IPS DF 6.9 (cell line): ENCODE data around the gene ADAMTS20.

Source experiments
- DNase-seq: peaks from one replicate; pipeline ENCODE4 v3.0.0-alpha.2; 2013; ENCODE audit warnings: low read depth, low spot score
- H3K27ac ChIP-seq: one replicate; pipeline ENCODE4 v1.5.1; 2013; ENCODE audit warnings: low read length, control low read depth
- H3K27me3 ChIP-seq: 2 replicates; pipeline ENCODE4 v1.6.1; 2013; ENCODE audit warnings: mild to moderate bottlenecking, low read length; ENCODE audit not compliant: control insufficient read depth, insufficient read depth
- H3K36me3 ChIP-seq: 2 replicates; pipeline ENCODE4 v1.6.1; 2013; ENCODE audit warnings: low read length; ENCODE audit not compliant: control insufficient read depth, insufficient read depth
- H3K4me1 ChIP-seq: 2 replicates; pipeline ENCODE4 v1.6.1; 2013; ENCODE audit warnings: low read length; ENCODE audit not compliant: control insufficient read depth, insufficient read depth
- H3K4me3 ChIP-seq: 2 replicates; pipeline ENCODE4 v1.5.1; 2013; ENCODE audit warnings: mild to moderate bottlenecking, low read length
- H3K9me3 ChIP-seq: 2 replicates; pipeline ENCODE4 v1.6.1; 2013; ENCODE audit warnings: low read length, inconsistent platforms; ENCODE audit not compliant: control insufficient read depth, insufficient read depth
- WGBS: extraction: QIAGEN DNeasy Blood & Tissue Kit; methylation state at CpG from one replicate; pipeline ENCODE4 v1.1.7; 2013; ENCODE audit warnings: mixed read lengths, missing lambda C conversion rate; ENCODE audit not compliant: insufficient read length, insufficient coverage; 5-methylcytosine and 5-hydroxymethylcytosine counted together

ADAMTS20 gene

DNA sequence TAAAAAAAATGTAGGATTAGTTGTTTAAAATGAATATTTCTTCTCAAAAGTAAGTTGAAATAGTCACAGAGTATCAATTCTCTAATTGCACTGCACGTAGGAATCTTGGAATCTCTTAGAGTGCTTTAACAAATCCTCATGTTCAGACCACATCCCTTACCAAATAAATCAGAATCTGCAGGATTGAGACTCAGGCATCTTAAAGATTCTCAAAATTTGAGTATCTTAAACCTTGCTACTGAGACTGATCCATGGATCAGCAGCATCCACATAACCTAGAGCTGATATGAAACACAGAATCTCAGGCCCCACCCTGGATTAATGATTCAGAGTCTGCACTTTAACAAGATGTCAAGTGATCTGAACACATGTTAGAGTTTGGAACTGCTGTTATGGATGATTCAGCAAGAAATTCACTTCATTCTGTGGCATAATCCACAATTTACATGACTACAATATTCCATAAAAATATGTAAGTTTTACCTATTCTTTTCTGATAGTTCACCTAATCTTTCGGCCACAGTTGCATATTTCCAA, 58.7 kb downstream of the ADAMTS20 start:
- no CpG with 5 or more reads among the region's 2 CpGs for WGBS
- no peak overlapping the region for H3K27ac ChIP-seq
- no peak for DNase-seq

DNA sequence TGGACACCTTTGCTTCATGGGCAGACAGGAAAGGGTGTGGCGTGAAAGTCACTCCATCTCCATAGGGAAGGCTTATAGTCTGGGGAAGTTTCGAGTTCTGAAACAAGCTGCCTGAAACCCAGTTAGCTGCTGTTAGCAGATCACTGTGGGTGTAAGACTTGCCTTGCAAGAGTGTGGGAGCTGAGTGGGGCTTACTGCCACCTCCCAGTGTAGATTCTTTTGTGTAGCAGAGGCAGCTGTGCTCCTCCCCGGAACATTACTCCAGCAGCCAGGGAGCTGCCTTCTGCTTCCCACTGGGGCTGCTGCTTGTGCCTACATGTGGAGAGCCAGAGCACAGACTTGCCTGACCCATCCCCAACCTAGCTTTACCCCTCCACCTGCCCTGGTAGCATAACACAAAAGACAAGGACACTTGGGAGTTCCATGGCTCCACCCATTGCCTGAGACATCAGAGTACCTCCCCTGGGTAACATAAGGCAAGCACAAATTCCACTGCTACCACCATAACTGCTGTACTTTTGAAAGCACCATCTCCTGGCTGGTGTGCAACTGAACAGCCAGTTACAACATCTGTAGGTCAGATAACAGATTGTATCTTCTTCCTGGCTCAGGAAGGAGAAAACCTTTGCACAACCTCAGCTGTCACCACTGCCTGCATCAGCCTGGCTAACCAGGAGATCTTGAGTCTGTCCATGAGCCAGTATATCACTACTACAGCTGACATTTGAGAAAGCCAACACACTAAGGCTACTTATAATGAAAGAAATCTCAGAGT, 69.5 kb downstream of the ADAMTS20 start:
- no CpG with 5 or more reads among the region's 3 CpGs for WGBS
- DNase-seq = no peak
- Histone ChIP-seq H3K27ac (no peak overlapping the region), H3K9me3 (no peaks in the 10 kb centered on the region), H3K27me3 (no peaks in the 10 kb centered on the region), H3K4me3 (no peak overlapping the region), H3K4me1 (no peaks in the 10 kb centered on the region), H3K36me3 (no peaks in the 10 kb centered on the region; the same call in 1 of the 2 replicates)

More for the DNA sequence above, 58.7 kb downstream of the ADAMTS20 start:
- H3K9me3 ChIP-seq = no peaks in the 10 kb centered on the region
- no peaks in the 10 kb centered on the region for H3K27me3 ChIP-seq
- H3K4me3 ChIP-seq = no peak overlapping the region
- no peaks in the 10 kb centered on the region for H3K36me3 ChIP-seq
- no peaks in the 10 kb centered on the region for H3K4me1 ChIP-seq

DNA sequence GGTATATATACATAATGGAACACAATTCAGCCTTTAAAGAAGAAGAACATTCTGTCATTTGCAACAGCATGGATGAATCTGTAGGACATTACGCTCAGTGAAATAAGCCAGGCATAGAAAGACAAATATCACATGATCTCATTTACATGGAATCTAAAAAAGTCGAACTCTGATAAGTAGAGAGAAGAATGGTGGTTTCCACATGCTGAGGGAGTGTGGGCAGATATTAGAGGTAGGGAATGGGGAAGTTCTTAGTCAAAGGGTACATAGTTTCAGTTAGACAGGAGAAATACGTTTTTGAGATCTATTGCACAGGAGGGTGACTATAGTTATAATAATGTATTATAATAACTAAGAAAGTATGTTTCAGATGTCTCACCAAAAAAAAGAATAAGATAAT, 71.4 kb downstream of the ADAMTS20 start:
- Histone ChIP-seq H3K27ac (no peak overlapping the region), H3K4me1 (no peaks in the 10 kb centered on the region), H3K9me3 (no peaks in the 10 kb centered on the region), H3K4me3 (no peak overlapping the region), H3K36me3 (no peaks in the 10 kb centered on the region; the same call in 1 of the 2 replicates), H3K27me3 (no peaks in the 10 kb centered on the region)
- no CpG with 5 or more reads among the region's 3 CpGs for WGBS
- no peak for DNase-seq

DNA sequence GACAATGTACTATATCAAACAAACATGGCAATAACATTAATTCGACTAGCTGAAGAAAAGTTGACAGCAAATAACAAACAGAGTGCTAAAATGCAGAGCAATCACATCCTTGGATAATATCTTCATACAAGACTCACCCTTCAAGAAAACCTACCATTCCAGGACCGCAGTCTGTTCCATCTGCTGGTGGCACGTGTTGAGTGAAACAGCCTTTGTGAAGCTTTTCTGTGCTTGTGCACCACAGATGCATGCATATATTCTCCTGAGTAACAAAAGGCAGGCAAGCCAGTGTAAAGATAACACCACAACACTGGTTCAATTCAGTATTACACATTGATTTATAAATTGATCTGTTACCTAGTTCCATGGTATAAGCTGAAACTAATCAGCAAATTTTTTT, 89.3 kb downstream of the ADAMTS20 start:
- Histone ChIP-seq H3K4me1 (no peaks in the 10 kb centered on the region), H3K27ac (no peak overlapping the region), H3K4me3 (no peak overlapping the region), H3K9me3 (no peaks in the 10 kb centered on the region), H3K36me3 (no peaks in the 10 kb centered on the region), H3K27me3 (no peaks in the 10 kb centered on the region)
- whole genome bisulfite sequencing = no CpG with 5 or more reads among the region's 3 CpGs
- no peak for DNase-seq

DNA sequence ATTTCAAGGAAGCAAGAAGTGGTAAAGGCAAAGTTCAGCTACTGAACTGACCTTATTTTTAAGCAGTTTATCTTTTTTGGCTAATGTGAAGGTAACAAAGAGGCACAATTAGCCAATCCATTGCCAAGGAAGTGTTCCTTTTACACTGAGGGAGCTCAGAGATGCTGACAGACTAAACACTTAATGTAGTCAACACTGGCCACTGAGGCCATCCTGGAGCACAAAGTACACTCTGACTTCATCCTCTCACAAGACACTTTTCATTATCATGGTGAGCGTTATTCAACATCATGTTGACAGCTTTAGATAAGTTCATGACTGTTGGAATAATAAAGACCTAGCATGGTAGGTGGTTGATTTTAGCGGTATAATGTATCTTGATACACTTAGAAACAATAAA, 89.9 kb downstream of the ADAMTS20 start:
- Histone ChIP-seq H3K4me1 (no peaks in the 10 kb centered on the region), H3K9me3 (no peaks in the 10 kb centered on the region), H3K27me3 (no peaks in the 10 kb centered on the region), H3K4me3 (no peak overlapping the region), H3K27ac (no peak overlapping the region), H3K36me3 (no peaks in the 10 kb centered on the region)
- no peak for DNase-seq
- WGBS = no CpG with 5 or more reads among the region's 2 CpGs

DNA sequence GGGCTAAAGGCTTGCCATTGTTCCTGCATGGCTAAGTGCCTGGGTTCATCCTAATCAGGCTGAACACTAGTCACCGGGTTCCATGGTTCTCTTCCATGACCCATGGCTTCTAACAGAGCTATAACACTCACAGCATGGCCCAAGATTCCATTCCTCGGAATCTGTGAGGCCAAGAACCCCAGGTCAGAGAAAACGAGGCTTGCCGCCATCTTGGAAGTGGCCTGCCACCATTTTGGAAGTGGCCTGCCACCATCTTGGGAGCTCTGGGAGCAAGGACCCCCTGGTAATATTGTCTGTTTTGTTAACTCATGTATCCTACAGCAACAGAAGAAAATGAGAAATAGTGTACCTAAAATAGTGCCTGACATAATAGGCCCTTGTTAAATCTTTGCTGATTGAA, 92.7 kb downstream of the ADAMTS20 start:
- Histone ChIP-seq H3K4me3 (no peak overlapping the region), H3K27ac (no peak overlapping the region), H3K36me3 (no peaks in the 10 kb centered on the region), H3K4me1 (no peaks in the 10 kb centered on the region; the same call in 1 of the 2 replicates), H3K9me3 (no peaks in the 10 kb centered on the region), H3K27me3 (no peaks in the 10 kb centered on the region)
- no peak for DNase-seq
- WGBS = no CpG with 5 or more reads among the region's 4 CpGs

DNA sequence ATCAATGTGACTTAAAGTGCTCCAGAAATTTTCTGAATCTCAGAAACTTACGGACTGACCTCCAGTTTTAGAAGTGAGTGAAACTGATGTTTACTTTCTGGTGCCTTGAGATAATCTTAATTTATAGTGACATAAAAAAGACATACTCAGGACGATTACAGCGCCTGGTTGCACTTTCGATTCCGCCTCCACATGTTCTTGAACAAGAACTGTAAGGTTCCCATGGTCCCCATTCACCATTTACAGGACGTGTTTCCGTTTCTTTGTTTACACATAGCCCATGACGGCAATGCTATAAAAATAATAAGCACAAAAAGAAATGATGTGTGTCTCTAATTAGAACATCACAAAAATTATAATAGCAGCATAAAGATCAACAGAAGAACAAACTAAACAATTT, 98.2 kb downstream of the ADAMTS20 start:
- Histone ChIP-seq H3K36me3 (no peaks in the 10 kb centered on the region), H3K27ac (no peak overlapping the region), H3K4me1 (no peaks in the 10 kb centered on the region; the same call in 1 of the 2 replicates), H3K27me3 (no peaks in the 10 kb centered on the region), H3K9me3 (no peaks in the 10 kb centered on the region), H3K4me3 (no peak overlapping the region)
- DNase-seq = no peak
- no CpG with 5 or more reads among the region's 8 CpGs for WGBS

DNA sequence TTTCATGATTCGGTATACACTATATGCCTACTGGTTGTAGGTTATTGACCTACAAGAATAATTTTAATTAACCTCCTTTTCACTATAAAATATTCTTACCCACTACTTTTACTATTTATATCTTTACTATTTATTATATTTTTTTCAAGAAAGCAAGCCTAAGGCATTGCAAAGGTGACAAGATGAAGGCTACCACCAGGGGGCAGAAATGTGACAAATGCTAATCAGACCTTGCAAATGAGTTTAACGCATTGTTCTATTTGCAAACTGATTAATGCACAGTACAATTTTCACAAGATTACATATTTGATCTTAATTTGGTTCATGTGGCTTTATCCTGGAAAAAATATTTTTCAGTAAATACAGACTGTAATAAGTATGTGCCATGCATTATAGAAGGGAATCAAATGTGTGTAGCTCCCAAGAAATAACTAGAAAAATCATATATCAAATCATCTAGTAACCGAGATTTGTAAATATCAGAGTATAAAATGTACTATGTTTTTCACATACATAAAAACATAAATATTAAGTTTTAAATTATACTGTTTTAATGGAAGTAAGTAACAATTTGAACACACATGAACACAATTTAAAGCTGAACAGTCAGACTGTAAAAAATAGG, 107.0 kb downstream of the ADAMTS20 start:
- Histone ChIP-seq H3K27me3 (no peaks in the 10 kb centered on the region), H3K4me3 (no peak overlapping the region), H3K4me1 (no peaks in the 10 kb centered on the region), H3K36me3 (no peaks in the 10 kb centered on the region), H3K27ac (no peak overlapping the region), H3K9me3 (no peaks in the 10 kb centered on the region)
- WGBS = no CpG with 5 or more reads among the region's 3 CpGs
- DNase-seq = peak; percentile 29

DNA sequence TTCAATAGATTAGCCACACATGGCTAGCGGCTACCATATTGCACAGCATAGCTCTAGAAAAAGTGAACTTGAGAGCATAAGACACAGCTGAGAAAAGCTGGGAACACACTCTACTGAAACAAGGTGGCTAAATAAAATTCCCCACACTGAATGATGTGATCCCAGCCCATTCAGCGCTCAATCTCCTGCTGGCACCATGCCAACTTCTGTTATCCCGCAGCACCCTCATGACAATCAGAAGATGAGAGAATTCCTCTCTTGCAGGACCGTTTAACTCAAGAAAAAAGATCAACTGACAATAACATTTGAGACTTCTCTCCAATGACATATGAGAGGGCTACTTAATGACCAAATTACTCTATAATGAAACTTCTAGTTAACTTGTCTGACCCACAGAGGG, 115.4 kb downstream of the ADAMTS20 start:
- Histone ChIP-seq H3K4me1 (no peaks in the 10 kb centered on the region), H3K36me3 (no peaks in the 10 kb centered on the region), H3K27ac (no peak overlapping the region), H3K27me3 (no peaks in the 10 kb centered on the region), H3K4me3 (no peak overlapping the region), H3K9me3 (no peaks in the 10 kb centered on the region)
- WGBS = no CpG with 5 or more reads among the region's 4 CpGs
- DNase-seq = no peak

DNA sequence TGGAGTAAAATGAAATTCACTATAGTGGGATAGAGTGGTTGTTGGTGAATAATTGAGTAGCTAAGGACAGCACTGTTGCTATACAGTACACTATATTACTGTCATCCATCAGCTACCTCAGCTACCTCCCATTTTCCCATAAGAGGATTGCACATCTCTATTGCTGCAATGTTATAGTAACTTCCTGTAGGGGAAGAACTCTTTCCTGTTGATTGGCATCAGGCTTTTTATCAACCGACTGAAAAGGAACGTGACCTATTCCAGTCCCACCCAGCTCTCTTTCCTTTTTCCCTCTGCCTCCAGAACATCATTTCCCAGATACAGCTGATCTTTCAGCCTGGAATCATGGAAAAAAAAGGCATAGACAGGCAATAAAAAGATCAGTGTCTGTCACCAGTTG, 117.4 kb downstream of the ADAMTS20 start:
- Histone ChIP-seq H3K27ac (no peak overlapping the region), H3K9me3 (no peaks in the 10 kb centered on the region), H3K4me1 (no peaks in the 10 kb centered on the region), H3K4me3 (no peak overlapping the region), H3K36me3 (no peaks in the 10 kb centered on the region), H3K27me3 (no peaks in the 10 kb centered on the region)
- no CpG with 5 or more reads among the region's 2 CpGs for WGBS
- DNase-seq = no peak
